PC-9 (cell line): ENCODE data around the gene CEP89. TPM values are rescaled to one million over a fixed set of nuclear protein-coding genes. Genes with fewer than 3 reads are reported as not detected.

Source experiments
- BruUV-seq: library from RNA; stranded (reverse); fragments of 400-500 nt; replicated peaks from 2 replicates; lab custom pipeline; 2021; lab: Mats Ljungman, UMichigan
- CTCF ChIA-PET: fragments of 300-600 bp; sonication (Branson Sonifier 250); formaldehyde crosslinking; loops from one replicate; lab custom pipeline; 2022; ENCODE audit warnings: antibody characterized with exemption; lab: Charles Lee
- POLR2A ChIA-PET: fragments of 300-600 bp; sonication (Branson Sonifier 250); formaldehyde crosslinking; loops from one replicate; lab custom pipeline; 2022; ENCODE audit warnings: antibody characterized with exemption; ENCODE audit not compliant: unreplicated experiment; lab: Charles Lee
- DNase-seq, 2 experiments: peaks; one replicate each; pipeline versions ENCODE4 v3.0.0 to v3.0.0-alpha.2; 2015 to 2022; ENCODE audit warnings: mixed read lengths in 1 of 2
- H2AFZ ChIP-seq: fragments of 200-600 bp; sonication (generic); 2 replicates; pipeline ENCODE4 v1.8.1; 2017; ENCODE audit warnings: antibody characterized with exemption
- H3F3A ChIP-seq: fragments of 200-600 bp; sonication (generic); 2 replicates; pipeline ENCODE4 v1.8.1; 2017; ENCODE audit warnings: antibody characterized with exemption, mild to moderate bottlenecking, low read depth; ENCODE audit not compliant: insufficient read depth
- H3K27ac ChIP-seq: fragments of 200-600 bp; sonication (generic); 2 replicates; pipeline ENCODE4 v1.6.1; 2016; ENCODE audit warnings: mixed run types
- H3K27me3 ChIP-seq: fragments of 200-600 bp; sonication (generic); 2 replicates; pipeline ENCODE4 v1.6.1; 2016; ENCODE audit warnings: low read depth, mixed run types; ENCODE audit not compliant: insufficient read depth
- H3K36me3 ChIP-seq: fragments of 200-600 bp; sonication (generic); 2 replicates; pipeline ENCODE4 v1.6.1; 2016; ENCODE audit warnings: low read depth, mixed run types
- H3K4me1 ChIP-seq: fragments of 200-600 bp; sonication (generic); replicated peaks from 2 replicates; pipeline ENCODE4 v1.6.1; 2016; ENCODE audit warnings: mixed run types; ENCODE audit not compliant: insufficient read depth
- H3K4me2 ChIP-seq: fragments of 200-600 bp; sonication (generic); 2 replicates; pipeline ENCODE4 v1.6.1; 2017; ENCODE audit warnings: mixed run types
- H3K4me3 ChIP-seq: fragments of 200-600 bp; sonication (generic); 2 replicates; pipeline ENCODE4 v1.6.1; 2016; ENCODE audit warnings: mixed run types
- H3K79me2 ChIP-seq: fragments of 200-600 bp; sonication (generic); 2 replicates; pipeline ENCODE4 v1.6.1; 2017; ENCODE audit warnings: low read depth, mixed run types
- H3K9me2 ChIP-seq: fragments of 200-600 bp; sonication (generic); 2 replicates; pipeline ENCODE4 v1.8.1; 2017; ENCODE audit warnings: mild to moderate bottlenecking; ENCODE audit not compliant: insufficient read depth
- H3K9me3 ChIP-seq: fragments of 200-600 bp; sonication (generic); 2 replicates; pipeline ENCODE4 v1.8.1; 2016; ENCODE audit warnings: low read depth; ENCODE audit not compliant: insufficient read depth
- H4K20me1 ChIP-seq: fragments of 200-600 bp; sonication (generic); 2 replicates; pipeline ENCODE4 v1.8.1; 2017; ENCODE audit not compliant: insufficient read depth
- CTCF ChIP-seq: fragments of 200-600 bp; sonication (generic); conservative IDR thresholded peaks from 2 replicates; pipeline ENCODE4 v1.6.1; 2017; ENCODE audit warnings: mixed run types, antibody characterized with exemption, mild to moderate bottlenecking, moderate library complexity
- EZH2 ChIP-seq: fragments of 200-600 bp; sonication (generic); IDR thresholded peaks from 2 replicates; pipeline ENCODE4 v1.8.0; 2017; ENCODE audit warnings: antibody characterized with exemption, low read depth
- intact Hi-C: fragments of 100-400 bp; cut with micrococcal nuclease; formaldehyde crosslinking; loops from one replicate; pipeline ENCODE4 v1.10.0; 2022; ENCODE audit not compliant: unreplicated experiment
- total RNA-seq: library from RNA; stranded (reverse); gene quantifications from 2 replicates; pipeline ENCODE4 v1.2.3, GENCODE V29; 2021

Gene CEP89
- total RNA-seq, 1 experiment from 2014 or later = 33.6 TPM

- DNase-seq = no peak
- BruUV-seq = no TSS peak
- Histone ChIP-seq H3K9me3 (no peaks in the 10 kb centered on the region), H3F3A (no peaks in the 10 kb centered on the region), H3K4me2 (no peak overlapping the region), H3K27ac (no peak overlapping the region), H3K79me2 (no peaks in the 10 kb centered on the region), H3K36me3 (no peaks in the 10 kb centered on the region; the same call in 1 of the 2 replicates), H3K27me3 (no peaks in the 10 kb centered on the region), H2AFZ (no peak overlapping the region), H3K4me1 (no peaks in the 10 kb centered on the region), H4K20me1 (no peaks in the 10 kb centered on the region), H3K9me2 (no peaks in the 10 kb centered on the region), H3K4me3 (no peak overlapping the region)
- CTCF ChIA-PET = no interaction called here
- intact Hi-C loops = no loop called here
- no peak for TF ChIP-seq CTCF
- no peak for TF ChIP-seq EZH2
- POLR2A ChIA-PET = no interaction called here
These were observed 56.7 kb downstream of the CEP89 start for GRCh38 chr19:32914879-32915660.

- Histone ChIP-seq H3K36me3 (no peaks in the 10 kb centered on the region; the same call in 1 of the 2 replicates), H2AFZ (no peak overlapping the region), H3K27me3 (no peaks in the 10 kb centered on the region), H3K27ac (no peak overlapping the region), H3K9me2 (no peaks in the 10 kb centered on the region), H3K4me1 (no peaks in the 10 kb centered on the region), H3K9me3 (no peaks in the 10 kb centered on the region), H3K4me2 (no peak overlapping the region), H3F3A (no peaks in the 10 kb centered on the region), H3K79me2 (no peaks in the 10 kb centered on the region), H3K4me3 (no peak overlapping the region), H4K20me1 (no peaks in the 10 kb centered on the region)
- no TSS peak for BruUV-seq
- TF ChIP-seq EZH2 = no peak
- ChIA-PET CTCF (no interaction called here), POLR2A (no interaction called here)
- intact Hi-C loops = no loop called here
- DNase-seq = no peak
These were observed 60.3 kb downstream of the CEP89 start for GRCh38 chr19:32911467-32911866.

- Histone ChIP-seq H3K4me1 (no peaks in the 10 kb centered on the region), H3F3A (no peaks in the 10 kb centered on the region), H4K20me1 (no peaks in the 10 kb centered on the region), H3K79me2 (no peaks in the 10 kb centered on the region), H3K27ac (no peak overlapping the region), H3K36me3 (no peaks in the 10 kb centered on the region; the same call in 1 of the 2 replicates), H3K4me3 (no peak overlapping the region), H3K9me2 (no peaks in the 10 kb centered on the region), H3K4me2 (no peak overlapping the region), H2AFZ (no peak overlapping the region), H3K9me3 (no peaks in the 10 kb centered on the region), H3K27me3 (no peaks in the 10 kb centered on the region)
- ChIA-PET POLR2A (no interaction called here), CTCF (no interaction called here)
- BruUV-seq = no TSS peak
- TF ChIP-seq EZH2 (no peak), CTCF (no peak)
- no peak for DNase-seq
- intact Hi-C loops = no loop called here
These were observed 60.9 kb downstream of the CEP89 start for GRCh38 chr19:32910874-32911273.
